GM18873 (cell line): Measurements from ENCODE around the gene FDCSP.
"Not testable (repeated sequence)": the region's sequence is repeated elsewhere in the genome, so short reads cannot be mapped to it uniquely, and the experiment has no call there.

ENCODE experiments used
- ATAC-seq: cut with Tn5 transposase; IDR thresholded peaks from one replicate; pipeline ENCODE4 v1.9.1; 2021; ENCODE audit warnings: mild to moderate bottlenecking, moderate library complexity, moderate number of reproducible peaks; ENCODE audit not compliant: unreplicated experiment, low FRiP score

Gene FDCSP

DNA sequence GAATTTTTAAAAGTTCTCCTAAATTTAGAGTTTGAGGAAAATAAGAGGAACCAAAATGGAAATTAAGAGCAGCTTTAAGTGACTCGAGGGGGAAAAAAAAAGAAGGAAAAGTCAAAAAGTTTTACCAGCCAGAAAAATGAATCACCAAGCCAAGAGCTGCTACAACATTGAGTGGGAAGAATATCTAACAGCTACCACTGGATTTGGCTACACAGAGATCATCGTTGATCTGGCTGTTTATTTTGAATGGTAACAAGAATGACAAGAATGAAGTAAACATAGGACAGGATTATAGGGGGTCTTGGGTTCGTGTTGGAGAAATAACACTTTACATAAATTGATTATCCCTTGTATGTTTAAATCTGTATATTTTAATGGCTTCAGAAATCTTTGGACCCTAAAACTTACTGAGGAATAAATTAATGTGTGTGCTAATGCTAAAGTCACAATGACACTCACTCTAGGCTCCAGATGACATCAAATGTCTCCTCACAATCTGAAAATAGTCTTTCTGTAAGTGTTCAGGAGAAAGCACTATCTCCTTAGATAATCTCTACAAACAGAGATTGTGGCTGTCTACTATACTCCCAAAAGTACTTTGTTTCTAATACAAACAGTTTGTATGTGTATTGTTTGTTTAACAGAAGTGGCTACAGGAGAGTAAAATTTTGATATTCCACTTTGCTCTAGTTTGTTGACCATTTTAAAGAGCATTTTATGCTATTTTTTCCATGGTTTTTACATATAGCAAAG lies 13.4 kb downstream of the FDCSP start:
- no peak for ATAC-seq

DNA sequence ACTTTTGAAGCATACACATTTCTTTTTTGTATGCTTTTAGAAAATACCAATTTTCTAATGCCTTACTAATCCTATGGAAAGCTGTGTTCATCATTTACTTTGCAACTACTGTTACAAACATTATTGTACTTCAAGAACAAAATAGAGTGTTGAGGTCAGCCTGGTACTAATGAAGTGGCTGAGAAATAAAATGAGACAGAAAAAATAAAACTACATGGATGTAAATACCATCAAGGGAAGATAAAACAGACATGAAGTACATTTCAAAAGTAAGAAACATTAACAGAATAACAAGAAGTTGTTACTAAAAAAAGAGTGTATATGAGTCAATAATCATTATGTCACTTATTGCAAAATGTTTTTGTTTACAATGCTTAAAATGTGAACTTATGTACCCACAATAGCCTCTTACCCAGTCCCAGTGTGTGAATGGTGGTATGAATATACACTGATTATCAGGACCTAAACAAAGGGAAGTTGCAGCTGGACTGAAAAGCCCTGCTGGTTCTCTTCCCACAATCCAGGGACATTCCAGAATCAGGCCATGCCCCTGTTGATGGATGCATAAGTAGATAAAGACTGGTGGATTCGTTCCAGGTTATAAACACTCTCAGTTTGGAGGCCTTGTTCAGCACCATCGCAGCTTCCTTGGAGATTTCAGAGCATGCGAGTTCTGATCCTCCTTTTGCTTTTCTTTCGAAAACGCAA lies 14.1 kb downstream of the FDCSP start:
- no peak for ATAC-seq

GRCh38 chr4:70242297-70242696 lies 16.4 kb downstream of the FDCSP start, which contains the start of gene CSN3:
CSN3 (plus strand) TSS chr4:70242597; CDS start chr4:70244820, 2,223 bp downstream.
- not testable (repeated sequence) for ATAC-seq

- no peak for ATAC-seq
Measured at GRCh38 chr4:70243091-70243490, 17.2 kb downstream of the FDCSP start.

DNA sequence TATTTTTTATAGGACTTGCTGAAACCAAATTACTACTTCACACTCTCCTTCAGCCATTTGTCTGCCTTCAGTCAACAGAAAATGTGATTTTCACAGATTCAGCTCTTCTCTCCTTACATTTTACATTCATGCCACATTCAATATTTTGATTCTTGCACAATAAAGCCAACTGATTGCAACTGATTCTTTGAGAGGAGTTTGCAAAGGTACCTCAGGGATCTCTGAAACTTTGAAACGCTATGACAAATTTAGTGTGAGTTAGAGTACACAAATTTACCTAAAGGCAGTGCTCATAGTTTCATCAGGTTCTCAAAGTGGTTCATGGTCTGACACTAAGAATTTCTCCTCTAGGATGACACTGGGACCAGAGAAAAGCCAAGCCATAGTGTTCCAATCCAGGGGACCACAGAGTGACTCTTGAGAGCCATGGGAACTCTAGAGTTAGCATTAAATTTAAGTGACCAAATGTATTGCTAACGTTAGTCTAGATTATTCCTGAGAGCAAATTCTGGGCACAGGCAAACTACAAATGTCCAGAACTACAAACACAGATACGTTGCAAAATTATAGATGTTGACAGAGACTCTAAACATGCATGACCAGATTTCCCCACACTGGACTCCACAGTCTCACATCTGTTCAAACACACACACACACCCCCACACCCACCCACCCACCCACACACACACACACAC lies 25.5 kb downstream of the FDCSP start:
- ATAC-seq: no peak

DNA sequence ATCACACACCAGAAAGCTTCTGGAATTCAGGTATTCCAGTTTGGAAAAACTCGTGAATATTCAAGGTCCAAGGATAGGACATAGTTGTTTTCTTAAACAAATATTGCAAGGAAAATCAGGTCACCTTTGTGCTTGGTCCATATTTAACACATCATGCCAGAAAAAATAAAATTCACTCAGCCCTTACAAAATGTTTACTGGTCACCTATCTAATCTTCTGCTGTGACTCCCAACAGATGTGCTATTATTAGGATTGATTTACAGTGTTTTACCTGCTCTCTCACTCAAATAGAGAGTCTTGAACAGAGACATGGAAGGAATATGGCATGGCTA lies 26.0 kb downstream of the FDCSP start:
- ATAC-seq: no peak

DNA sequence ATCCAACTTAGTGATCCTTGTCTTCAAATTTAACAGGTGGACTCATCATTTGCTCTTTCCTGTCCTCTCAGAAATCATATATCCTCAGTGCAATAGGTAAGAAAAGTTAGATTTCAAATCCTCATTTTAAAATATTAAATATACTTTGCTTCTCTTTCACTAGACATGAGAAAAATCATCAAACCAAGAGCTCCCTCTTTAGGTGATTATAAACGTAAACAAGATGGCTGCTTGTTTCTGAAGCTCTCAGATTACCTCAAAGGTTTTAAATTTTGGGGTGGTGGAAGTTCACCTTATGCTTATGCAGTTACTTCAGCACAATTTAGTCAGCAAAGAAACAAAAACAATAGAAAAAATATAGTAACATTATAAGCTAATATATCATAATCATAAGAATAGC lies 43.8 kb downstream of the FDCSP start:
- no peak for ATAC-seq

DNA sequence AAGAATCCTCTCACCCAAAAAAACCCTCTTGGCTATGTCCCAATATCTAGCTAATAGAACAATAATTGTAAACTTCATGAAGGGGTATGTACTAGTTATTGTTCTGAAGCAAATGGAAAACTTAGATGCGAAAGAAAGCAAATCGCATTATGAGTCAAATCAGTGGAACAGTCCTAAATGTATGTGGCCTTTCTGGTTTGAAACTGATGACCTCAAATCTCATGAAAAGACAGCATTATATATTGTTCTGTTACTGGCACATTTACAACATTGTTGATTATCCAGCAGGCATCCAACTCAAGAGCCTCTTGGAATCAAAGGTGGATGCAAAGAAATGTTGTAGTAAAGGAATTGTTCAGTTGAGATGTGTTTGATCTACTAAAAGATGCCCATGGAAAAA lies 51.2 kb downstream of the FDCSP start:
- ATAC-seq: no peak

DNA sequence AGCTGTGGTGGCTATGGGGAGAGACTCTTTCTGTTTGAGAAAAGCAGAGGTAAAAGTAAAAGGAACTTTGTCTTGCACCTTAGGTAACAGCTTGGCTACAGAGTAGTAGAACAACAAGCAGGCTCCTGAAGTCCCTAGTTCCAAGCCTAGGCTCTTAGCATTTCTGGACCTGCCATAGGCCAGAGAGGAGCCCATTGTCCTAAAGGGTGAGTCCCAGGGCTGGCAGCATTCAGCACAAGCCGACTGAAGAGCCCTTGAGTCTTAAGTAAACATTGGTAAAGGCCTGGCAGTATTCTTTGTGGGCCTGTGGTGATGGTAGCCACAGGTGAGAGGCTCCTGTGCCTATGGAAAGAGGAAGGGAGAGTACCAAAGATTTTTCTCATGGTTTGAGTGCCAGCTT lies 54.6 kb downstream of the FDCSP start:
- no peak for ATAC-seq
